ENCODE data around the gene PPP1R17. TPM values are rescaled to one million over a fixed set of nuclear protein-coding genes. Genes with fewer than 3 reads are reported as not detected.

The PPP1R17 gene
- total RNA-seq = not detected in 2 replicates

DNA sequence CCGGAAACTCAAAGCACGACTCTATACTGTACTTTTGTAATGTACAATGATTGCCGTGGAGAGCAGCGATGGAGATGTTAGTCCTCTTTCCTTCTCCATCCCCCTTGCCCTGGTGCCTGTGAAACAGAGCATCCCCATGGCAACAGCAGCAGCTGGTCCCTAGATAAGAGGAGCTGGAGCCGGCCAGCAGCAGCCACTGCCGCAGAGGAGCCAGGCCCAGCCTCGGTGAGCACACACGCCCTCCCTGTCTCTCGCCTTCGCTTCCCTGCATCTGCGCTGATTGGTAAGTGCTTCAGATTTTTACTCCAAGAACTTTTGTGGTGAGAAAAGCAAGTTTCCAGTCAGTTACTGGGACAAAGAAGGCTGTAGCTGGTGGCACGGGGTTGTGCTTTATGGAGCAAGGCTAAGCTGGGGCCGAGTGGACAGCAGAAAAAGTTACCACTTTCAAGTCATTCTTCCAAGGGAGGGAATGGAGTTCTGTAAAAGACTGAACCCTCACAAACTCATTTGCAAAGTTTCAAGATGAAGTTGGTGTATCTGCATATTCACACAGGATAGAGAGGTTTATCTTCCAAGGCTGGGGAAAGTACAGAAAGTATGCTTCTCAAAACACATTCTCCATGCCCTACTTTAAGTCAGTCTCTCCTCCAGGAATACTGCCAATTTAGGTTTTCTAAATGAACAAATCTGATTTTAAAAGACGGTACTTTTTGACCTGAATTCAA is at the start of gene PPP1R17:
PPP1R17 (plus strand) TSS at position 192 of the 725 bp plus-strand sequence. CDS start 5,227 bp downstream, outside the sequence.

Other genes with a start within 250 kb of the PPP1R17 start
- gene ITPRID1, start 173.1 kb upstream of the PPP1R17 start, total RNA-seq = not detected in 2 replicates